Adrenal gland (tissue), 5 donors: Measurements from ENCODE around the gene CA9.

Experiments used
- CTCF ChIP-seq, 6 experiments: fragments of 450-650 bp in 4 of 6; fragments of 200-600 bp in 2 of 6; sonication (generic) in 1 of 6; IDR thresholded peaks; 1 replicate in 5 of 6; 2 replicates in 1 of 6; pipeline versions ENCODE4 v1.5.1 to v1.8.0; 2016 to 2021; ENCODE audit warnings: antibody characterized with exemption in 6 of 6, mild to moderate bottlenecking in 2 of 6, moderate library complexity in 1 of 6
- POLR2A ChIP-seq, 2 donors: fragments of 450-650 bp; IDR thresholded peaks; one replicate each; pipeline ENCODE4 v1.6.1; 2017; ENCODE audit warnings: antibody characterized with exemption in 2 of 2, mild to moderate bottlenecking in 2 of 2, moderate library complexity in 1 of 2
- donor health status: DM: no; HTN: no; CAD: no.

GRCh38 chr9:35660966-35661415 is 12.7 kb upstream of the CA9 start:
- TF ChIP-seq CTCF (IDR thresholded peaks at IDR 0.05) (peak; percentile 38 to 58 (median 50)), POLR2A (IDR thresholded peaks at IDR 0.05) (no peak)
